ENCODE measurements around the gene LPP.

Gene LPP

DNA sequence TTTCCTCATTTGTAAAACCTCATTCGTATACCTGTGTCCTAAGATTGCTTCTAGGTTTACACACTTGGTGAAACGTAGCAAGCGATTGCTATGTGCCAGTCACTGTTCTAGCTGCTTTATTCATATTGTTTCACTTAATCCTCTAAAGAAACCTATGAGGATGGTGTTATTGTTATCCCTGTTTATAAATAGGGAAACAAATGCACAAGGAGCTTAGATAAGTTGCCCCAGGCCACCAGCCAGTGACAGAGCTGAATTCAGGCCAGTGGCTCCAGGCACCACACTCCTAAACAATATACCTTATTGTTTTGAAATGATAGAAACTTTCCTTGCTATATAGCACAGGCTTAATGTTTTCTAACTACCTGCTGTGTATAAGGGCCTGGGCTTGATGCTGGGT is 44.0 kb downstream of the LPP start:
- FAIRE-seq, result no peak

DNA sequence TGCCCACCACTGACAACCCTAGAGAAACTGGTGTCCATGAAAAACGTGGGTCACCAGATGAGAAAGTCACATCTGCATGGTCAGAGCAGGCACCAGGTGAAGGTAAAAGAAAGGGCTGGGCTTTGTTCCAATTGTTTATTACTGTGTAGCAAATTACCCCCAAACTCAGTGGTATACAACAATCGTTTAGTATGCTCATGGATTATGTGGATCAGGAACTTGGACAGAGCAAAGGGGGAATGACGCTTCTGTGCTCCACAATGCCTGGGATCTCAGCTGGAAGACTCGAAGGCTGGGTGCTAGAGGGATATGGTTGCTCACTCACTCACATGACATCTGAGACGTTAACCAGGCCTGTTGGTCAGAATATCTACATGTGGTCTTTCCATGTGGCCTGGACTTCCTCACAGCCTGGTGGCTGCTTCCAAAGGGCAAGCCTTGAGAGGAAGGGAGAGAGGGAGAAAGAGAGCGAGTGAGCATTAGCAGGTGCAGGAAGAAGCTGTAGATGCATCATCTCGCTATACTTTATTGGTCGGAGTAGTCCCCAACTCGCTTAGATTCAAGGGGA is 44.9 kb downstream of the LPP start:
- FAIRE-seq, result no peak

DNA sequence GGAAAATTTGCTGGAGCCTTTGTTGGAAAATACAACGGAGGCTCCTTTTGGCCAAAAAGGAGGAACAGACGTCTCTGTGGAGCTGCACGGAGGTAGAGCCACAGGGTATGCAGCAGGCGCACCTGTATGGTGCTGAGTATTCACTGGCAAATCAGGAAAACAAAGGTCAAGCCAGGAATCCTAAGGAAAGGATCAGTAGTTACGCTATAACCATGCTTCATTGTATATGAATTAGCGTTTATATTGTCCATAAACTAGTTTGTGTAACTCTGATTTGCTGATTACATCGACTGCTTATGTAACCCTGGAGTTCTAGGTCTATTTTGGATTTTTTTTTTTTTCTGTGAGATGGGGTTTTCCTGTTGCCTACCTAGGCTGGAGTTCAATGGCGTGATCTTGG is 45.4 kb downstream of the LPP start:
- no peak for FAIRE-seq

DNA sequence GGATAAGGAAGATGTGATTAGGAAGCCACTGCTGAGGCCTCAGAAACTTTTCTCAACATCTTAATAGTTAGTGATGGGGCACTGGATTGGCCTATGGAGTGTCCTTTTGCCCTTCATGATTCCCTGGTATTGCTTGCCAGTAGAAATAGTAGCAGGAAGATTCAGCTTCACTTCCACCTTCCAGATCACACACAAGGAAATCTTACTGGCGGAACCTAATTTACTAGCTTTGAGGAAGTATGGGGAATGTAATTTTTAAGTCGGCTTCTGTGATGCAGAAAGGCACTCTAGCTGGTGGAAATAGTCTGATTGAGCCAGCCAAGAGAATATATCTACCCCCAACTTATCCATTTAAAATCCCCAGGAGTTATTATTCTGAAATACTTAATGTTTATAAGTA is 46.5 kb downstream of the LPP start:
- FAIRE-seq, result no peak

DNA sequence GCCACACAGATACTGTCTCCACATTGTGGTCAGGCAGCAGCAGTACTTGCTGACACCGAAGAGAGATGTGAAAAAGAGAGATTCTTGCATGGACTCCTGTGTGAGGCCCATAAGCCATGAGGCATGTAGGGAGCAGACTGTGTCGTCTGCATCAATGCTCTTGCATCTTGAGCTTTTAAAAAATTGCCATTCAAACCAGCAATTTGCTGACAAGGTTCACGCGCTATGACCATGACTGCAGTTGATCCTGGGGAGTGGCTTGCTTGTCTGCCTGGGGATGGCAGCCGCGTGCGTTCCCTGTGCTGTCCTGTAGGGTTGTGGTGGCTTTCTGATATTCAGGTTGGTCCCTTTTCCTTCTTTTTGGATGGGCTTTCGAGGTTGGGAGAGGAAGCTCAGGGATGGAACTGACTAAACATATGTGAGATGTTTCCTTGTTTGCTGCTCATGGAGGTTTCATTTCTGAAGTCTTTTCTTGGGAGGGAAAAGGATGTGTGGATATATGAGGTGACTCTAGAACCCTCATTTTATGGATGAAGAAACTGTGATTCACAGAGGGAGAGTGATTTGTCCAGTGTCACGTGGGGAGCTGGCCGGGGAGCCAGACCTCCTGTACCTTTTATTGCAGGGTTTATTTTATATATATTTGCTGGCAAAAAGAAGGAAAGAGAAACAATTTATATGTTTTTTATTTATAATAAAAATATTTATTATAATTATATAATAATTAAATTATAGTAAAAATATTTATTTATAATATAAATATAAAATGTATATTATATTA is 48.6 kb downstream of the LPP start:
- no peak for FAIRE-seq

DNA sequence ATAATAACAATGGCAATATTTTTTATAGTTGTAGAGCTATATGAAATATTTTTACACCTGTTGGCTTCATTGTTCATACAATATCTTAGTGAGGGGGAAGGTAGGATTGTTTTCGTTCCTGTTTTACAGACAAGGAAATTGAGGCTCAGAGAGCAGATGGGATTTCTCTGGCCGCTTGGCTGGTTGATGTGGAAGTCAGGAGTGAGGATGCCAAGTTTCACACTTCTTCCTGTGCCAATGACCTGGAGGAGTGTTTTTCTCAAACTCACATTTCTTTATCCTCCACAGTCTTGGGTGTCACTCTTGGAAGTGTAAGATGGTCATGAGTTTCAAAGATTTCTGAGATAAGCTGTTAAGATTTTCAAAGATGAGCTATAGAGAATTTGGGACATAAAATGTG is 50.6 kb downstream of the LPP start:
- FAIRE-seq, result no peak

DNA sequence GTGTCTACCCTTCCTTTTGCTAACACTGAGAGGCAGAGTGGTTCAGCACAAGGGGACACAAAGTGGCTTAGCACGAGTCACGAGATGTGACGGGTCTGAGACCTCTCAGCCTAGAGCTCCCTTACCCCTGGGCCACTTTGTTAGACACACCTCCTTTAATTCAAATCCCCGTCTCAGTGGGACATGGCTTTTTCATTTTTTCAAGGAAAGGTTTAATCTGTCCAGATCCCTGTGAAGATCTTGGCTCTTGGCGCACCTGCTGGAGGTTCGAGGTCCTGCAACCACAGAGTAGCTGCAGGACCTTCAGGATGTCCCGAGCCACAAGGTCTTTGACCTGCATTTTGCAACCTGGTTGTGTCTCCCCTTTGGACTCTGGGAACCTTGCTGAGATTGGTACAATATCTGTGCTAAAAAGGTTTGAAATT is 52.0 kb downstream of the LPP start:
- no peak for FAIRE-seq

DNA sequence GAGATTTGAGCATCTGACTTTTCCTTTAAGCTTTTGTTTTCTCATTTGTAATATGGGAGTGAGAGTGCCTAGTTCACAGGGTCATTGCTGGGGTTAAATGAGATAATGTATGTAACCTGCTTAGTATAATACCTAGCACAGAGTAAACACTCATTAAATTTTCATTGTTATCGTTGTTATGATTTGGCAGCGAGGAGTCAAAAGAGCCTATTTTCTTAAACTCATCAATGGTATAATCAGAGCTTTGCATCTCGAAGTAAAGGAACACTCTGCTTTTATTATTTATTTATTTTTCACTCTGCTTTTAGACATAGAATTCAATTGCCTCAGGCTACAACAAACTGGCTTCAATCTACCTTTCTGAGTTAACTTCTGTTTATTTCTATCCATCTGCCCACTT is 52.8 kb downstream of the LPP start:
- no peak for FAIRE-seq

DNA sequence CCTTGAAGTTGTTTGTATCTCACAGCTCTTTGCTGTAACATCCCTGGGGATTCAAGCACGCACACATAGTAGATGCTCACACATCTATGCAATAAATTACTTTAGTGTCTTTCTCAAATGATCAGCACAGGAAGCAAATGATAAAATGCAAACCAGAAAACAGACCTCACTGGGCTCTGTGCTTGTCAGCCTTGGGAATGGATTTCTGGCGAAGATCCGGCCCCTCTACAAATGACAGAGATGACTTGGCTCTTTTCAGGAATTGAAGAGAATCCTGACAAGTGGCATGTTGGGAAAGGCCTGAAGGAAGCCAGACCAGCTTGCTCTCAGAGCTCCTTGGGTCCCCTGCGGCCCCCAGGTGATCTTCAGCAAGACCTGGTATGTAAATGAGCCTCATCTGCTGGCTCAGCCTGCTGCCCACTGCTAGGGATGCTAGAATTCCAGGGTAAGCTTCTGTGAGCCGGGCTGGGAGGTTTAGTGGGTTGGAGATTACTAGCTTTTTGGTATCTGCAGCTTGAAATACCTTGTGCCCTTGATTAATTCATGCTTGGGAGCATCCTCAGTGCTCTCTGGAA is 54.1 kb downstream of the LPP start:
- no peak for FAIRE-seq

DNA sequence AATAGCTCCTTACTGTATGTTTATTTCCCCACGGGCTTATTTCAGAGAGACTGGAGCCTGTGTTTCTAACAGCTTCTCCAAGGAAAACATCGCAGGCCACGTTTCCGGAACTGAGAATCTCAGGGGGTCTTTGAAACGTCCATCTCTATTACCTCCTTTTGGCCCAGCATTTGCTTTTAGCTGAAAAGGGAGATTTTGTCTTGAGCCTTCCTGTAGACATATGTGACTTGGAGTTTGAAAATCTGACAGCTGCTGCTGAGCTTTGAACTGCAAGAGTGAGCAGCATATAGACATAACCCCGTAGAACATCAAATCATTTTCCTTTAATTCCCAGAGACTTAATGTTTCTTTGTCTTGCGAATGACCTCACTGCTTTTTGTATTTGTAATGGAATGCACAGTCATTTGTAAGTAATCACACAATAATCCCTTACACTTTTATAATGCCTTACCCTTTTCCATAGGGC is 54.6 kb downstream of the LPP start:
- no peak for FAIRE-seq

DNA sequence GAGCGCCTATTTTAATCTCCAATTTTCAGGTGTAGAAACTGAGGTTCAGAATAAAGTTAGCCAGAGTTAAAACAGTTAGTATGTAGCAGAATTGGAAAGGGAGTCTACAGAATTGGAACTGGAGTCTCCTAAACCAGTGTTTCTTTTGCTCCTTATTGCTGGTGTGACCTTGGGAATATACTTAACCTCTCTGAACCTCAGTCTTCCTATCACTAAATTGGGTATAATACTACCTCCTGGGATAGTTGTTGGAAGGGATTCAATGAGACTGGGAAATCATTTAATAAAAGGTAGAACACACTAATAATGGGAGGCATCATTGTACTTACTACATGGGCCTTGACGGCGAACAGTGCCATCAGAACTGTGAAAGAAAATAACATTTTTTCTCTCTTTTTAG is 55.1 kb downstream of the LPP start:
- no peak for FAIRE-seq

DNA sequence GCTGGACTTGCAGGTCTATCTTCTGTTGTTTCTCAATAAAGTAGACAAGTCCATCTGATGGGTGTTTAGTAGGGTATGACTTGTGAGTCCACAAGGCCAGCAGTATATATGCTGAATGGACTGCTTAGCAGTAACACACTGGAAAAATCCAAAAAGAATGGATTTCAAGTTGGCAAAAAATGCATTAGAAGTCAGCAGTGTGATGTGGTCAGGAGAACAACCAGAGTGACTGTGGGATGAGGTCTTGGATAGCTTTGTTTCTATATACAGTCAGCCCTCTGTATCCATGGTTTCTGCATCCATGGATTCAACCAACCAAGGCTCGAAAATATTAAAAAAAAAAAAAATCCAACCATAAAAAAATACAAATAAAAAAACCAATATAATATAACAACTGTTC is 55.8 kb downstream of the LPP start:
- no peak for FAIRE-seq

DNA sequence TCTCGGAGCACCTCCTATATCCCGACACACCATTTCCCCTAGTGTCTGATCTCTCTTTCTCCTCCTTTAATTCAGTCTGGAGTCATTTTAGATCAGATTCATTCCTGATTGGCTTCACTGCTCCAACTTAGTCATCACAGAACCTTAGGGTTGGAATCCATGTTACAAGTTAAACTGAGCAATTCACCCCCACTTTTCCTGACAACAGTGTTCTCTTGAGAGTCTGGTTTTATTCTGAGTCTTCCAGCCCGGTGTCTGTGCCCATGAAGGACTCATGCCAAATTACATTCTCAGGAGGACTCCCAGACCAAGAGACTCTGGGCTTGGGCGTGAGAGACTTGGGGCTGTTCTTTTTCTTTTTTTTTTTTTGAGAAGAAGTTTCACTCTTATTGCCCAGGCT is 57.5 kb downstream of the LPP start:
- FAIRE-seq, result no peak

DNA sequence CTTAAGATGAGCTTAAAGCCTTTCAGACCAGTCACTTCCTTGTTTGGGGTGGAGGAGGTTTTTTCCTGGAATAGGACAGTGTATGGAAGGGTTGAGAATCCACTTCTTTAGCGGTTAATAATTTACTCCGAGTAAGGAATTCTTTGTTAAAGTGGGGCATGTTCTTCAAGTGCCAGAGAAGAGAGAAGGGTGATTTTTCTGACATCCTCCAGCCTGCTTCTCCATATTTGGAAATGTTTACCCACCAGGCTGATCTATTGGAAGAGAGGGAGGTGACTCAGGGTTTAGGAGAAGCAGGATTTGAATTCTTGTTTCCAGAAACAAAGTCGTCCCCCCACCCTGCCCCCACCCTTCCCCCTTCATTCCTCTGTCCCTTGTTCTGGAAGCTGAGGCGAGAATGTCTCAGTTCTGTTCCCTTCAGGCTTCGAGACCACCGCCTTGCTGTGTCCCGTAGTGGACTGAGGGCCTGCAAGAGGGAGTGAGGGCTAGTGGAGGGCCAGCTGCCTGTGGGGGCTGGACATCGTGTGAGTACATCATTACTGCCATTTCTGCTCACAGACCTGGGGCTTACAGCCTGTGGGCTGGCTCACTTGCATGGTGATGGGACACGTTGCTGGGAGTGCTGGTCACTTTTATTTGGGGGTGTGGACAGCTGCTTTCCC is 58.5 kb downstream of the LPP start:
- no peak for FAIRE-seq

DNA sequence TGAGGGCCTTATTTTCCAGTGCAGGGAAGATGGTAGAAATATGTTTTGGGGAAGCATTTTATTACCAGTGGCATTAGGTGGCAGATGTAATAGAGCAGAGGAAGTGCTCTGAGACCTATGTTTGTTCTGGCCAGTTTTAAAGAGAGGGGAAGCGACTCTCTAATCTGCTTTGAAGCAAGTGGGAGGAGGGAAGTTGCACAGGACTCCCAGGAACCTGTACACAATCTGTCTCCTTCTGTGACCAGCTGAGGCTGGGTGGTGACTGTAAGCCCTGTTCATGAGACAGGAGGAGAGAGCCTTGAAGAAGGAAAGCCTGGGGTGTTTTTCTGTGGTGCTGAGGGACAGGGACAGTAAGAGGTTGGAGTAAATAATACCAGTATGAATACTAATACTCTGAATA is 60.5 kb downstream of the LPP start:
- FAIRE-seq, result no peak

DNA sequence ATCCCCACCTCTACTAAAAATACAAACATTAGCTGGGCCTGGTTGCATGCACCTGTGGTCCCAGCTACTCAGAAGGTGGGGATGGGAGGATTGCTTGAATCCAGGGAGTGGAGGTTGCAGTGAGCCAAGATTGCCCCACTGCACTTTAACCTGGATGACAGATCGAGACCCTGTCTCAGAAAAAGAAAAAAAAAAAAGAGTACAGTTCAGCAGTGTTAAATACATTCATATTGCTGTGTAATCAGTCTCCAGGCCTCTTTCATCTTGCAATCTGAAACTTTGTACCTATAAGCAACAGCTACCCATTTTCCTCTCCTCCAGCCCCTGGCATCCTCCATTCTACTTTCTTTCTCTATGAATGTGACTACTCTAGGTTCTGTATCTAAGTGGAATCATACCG is 61.2 kb downstream of the LPP start:
- no peak for FAIRE-seq

DNA sequence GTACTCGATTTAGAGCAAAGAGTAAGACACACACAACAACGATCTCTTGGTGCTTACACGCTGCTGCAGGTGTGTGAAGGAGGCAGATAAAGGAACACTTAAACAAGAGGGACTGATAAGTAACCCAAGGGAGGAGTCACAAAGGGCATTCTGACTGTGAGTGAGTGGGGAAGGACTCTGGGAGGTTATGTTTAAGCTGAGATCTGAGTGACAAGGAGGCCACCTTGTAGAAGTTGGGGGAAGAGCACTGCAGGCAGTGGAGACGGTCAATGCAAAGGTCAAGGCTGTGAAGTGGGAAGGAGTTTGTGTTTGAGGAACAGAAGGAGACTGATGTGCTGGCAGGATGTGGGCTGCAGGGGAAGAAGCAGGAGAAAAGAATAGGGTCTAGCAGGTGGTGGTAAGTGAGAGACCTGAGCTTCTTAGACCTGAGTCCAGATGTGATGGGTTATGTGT is 63.1 kb downstream of the LPP start:
- FAIRE-seq, result no peak

DNA sequence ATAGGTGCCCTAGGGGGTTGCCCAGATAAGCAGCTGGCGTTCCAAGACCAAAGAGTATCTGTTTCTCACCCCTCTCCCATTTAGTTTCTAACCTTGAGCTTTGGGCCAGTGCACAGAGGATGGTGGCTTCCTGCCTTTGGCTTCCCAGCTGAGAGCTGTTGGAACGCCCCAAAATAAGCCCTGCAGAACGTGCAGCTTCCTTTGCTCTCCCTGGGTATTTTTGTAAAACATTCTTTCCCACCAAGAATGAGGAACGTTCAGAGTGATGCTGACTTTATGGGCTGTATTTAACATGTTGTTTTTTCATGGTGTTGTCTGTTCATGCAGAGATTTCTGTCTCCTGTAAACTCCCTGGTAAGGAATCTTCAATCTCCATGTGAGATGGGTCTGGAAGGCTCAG is 63.8 kb downstream of the LPP start:
- no peak for FAIRE-seq

DNA sequence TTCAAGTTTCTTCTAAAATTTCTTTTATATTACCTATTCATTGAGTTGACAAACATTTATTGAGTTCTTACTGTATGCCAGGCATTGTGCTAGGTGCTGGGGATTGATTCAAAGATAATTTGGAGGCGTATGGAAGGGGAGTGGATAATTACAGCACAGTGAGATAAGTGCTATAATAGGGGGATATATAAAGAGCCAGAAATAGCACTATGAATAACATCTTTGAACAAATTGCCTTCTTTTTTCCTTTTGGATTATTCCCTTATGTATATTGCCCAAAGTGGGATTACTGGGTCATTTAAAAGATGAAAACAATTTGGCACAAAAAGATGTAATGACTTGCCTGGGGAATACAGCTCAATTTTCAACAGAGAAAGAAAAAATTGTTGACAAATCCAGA is 64.6 kb downstream of the LPP start:
- FAIRE-seq, result no peak

DNA sequence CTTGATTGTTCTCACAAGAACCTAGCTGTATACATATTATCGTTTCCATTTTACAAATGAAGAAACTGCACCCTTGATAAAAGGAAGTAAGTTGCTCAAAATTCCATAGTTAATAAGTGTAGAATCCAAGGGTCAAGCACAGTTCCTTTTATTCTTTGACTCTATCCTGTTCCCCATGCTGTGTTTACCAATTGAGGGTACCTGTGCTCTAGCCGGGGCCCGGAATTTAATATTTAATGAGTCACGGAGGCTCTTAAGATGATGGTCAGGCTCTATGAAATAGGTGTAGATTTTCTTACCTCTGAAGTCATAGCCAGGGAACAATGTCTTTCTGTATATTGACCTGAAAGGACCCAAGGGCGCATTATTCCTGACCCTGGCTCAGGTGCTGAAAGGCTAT is 65.2 kb downstream of the LPP start:
- no peak for FAIRE-seq

DNA sequence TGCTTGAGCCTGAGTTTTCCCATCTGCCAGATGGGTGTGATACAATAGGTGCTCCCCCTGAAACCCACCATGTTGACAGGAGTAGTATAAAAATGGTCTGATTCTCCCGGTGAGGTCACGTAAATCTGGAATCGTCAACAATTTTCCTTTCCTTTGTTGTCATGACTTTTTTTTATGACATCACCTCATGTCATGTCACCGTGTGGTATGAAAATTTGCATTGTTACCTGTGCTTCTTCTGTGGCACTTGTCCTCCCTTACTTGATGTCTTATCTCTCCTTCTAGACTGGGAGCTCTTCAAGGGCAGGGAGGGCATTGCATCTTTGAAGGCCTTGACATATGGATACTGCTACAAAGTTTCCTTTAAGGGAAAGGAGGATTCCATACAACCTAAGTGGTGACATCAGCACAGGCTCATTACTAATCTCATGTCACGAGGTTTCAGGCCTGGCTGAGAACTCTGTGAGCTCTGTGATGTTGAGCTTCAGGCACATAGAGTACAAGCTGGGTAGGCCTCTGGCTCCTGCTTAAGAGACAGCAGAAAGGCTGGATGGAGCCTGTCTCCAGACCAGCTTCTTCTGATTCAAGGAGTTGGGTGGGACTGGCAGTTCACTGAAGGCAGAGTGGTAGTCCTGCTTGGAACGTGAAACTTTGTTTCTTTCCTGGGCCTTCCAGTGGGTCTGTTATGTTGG is 66.3 kb downstream of the LPP start:
- FAIRE-seq, result no peak

DNA sequence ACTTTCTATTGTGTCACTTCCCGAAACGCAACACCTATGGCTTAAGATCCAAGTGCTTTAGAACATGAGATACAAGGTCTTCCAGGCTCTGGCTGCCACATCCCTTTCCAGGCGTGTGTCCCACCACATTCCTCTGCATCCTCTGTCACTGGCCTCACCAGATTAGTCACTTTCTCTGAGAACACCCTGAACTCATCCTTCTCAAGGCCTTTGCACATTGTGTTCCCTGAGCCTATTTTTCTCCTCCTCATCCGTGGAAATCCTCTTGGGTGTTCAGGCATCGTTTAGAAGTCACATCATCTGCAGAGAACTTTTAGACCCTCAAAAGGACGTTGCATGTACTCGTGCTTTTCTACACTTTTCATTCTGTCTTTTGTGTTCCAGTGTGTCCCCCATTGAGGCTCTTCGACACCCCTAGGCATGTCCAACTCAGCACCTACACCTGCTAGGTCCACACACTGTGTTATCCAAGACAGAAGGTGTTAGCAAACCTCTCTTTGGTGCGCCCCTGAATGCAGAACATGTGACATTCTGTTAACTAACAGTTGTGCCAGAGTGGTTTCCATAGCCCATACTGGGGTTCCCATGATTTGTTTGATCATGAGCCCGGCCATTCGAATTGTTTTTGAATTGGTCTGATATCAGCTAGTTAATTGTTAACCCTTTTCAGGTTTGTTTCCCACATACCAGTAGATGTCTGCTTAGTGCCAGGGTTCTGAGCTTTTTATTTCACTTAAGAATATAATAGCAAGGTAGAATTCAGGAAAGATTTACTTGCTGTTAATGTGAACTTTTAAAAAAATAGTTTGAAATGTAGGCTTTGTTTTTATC is 67.2 kb downstream of the LPP start:
- no peak for FAIRE-seq
